Endodermal cell (in vitro differentiated cells): Measurements from ENCODE around the gene OGFOD2. TPM values are rescaled to one million over a fixed set of nuclear protein-coding genes. Genes with fewer than 3 reads are reported as not detected.

ENCODE experiments used
- DNase-seq: peaks from one replicate; pipeline ENCODE4 v3.0.0-alpha.2; 2017
- H3K27ac ChIP-seq: 2 replicates; pipeline ENCODE4 v1.5.1; 2013; ENCODE audit warnings: mild to moderate bottlenecking, low read depth, low read length, moderate library complexity
- H3K27me3 ChIP-seq: 2 replicates; pipeline ENCODE4 v1.6.1; 2013; ENCODE audit warnings: mild to moderate bottlenecking, low read length, moderate library complexity; ENCODE audit not compliant: insufficient read depth, control insufficient read depth, poor library complexity, severe bottlenecking
- H3K36me3 ChIP-seq: 2 replicates; pipeline ENCODE4 v1.7.0; 2013; ENCODE audit warnings: mild to moderate bottlenecking, low read length, moderate library complexity; ENCODE audit not compliant: control insufficient read depth, insufficient read depth
- H3K4me1 ChIP-seq: one replicate; pipeline ENCODE4 v1.7.0; 2013; ENCODE audit warnings: low read length; ENCODE audit not compliant: control insufficient read depth, insufficient read depth
- H3K4me3 ChIP-seq: 2 replicates; pipeline ENCODE4 v1.5.1; 2013; ENCODE audit warnings: mild to moderate bottlenecking, low read length, moderate library complexity
- H3K9ac ChIP-seq: 2 replicates; pipeline ENCODE4 v1.6.1; 2013; ENCODE audit warnings: mild to moderate bottlenecking, low read length, moderate library complexity; ENCODE audit not compliant: poor library complexity, severe bottlenecking; ENCODE audit errors: extremely low read depth
- H3K9me3 ChIP-seq: 2 replicates; pipeline ENCODE4 v1.6.1; 2013; ENCODE audit warnings: mild to moderate bottlenecking, low read length, moderate library complexity; ENCODE audit not compliant: control insufficient read depth
- H3K27ac Mint-ChIP-seq: 2 replicates; pipeline ENCODE4 v1.8.0; 2020; ENCODE audit warnings: mixed read lengths
- H3K27me3 Mint-ChIP-seq: 2 replicates; pipeline ENCODE4 v1.8.0; 2021; ENCODE audit warnings: mild to moderate bottlenecking, mixed read lengths; ENCODE audit not compliant: insufficient read depth
- H3K36me3 Mint-ChIP-seq: 2 replicates; pipeline ENCODE4 v1.8.0; 2020; ENCODE audit warnings: low read depth, mixed read lengths
- H3K4me1 Mint-ChIP-seq: 2 replicates; pipeline ENCODE4 v1.8.0; 2020; ENCODE audit warnings: mixed read lengths
- H3K4me3 Mint-ChIP-seq: 2 replicates; pipeline ENCODE4 v1.8.0; 2020; ENCODE audit warnings: mild to moderate bottlenecking, moderate library complexity, mixed read lengths
- H3K9me3 Mint-ChIP-seq: 2 replicates; pipeline ENCODE4 v1.8.0; 2020; ENCODE audit warnings: mild to moderate bottlenecking, mixed read lengths
- WGBS, 2 experiments: methylation state at CpG; one replicate each; pipeline versions ENCODE4 v1.1.5 to v1.1.7; 2013; ENCODE audit warnings: missing lambda C conversion rate in 2 of 2, mixed read lengths in 1 of 2; ENCODE audit not compliant: insufficient coverage in 1 of 2, insufficient read length in 1 of 2; 5-methylcytosine and 5-hydroxymethylcytosine counted together
- total RNA-seq, 2 donors: library from RNA; stranded (reverse); fragmentation: NEBNext Ultra II Directional in 1 of 2; extraction: Animal tissue kit (Norgen Biotek cat#: 25700) in 1 of 2; gene quantifications; 2 replicates in 1 of 2; 3 replicates in 1 of 2; pipeline ENCODE4 v1.2.1, GENCODE V29; 2021
- TF ChIP-seq, protein P1 (sequence below): fragments of 200-600 bp; sonication (generic); conservative IDR thresholded peaks from 2 replicates; pipeline ENCODE4 v1.5.0; 2021; ENCODE audit warnings: antibody characterized with exemption, mild to moderate bottlenecking

OGFOD2 gene
- total RNA-seq, 2 donors from 2014 or later: 17.5 to 19.9 TPM

DNA sequence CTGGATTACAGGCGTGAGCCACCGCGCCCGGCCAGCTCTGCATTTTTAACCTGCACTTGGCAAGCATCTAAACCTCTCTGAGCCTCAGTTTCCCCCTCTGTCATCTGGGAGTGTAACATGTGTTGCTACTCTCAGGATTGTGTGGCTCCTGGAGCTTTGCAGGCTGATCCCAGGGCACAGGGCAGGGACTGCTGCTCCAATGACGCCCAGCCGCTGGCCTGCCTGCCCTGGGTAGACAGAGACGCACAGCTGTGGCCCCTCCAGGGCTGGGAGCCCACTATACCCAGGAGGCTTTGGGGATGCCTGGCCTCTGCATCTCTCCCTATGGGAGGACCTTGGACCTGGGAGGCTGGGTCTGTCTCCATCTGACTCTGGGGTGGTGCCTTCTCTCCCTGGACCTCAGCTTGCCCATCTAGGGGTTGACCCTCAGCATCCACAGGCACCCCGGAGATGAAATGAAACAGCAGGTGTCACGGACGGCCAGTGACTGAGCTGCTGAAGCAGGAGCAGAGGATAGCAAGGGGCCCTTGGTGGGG is 19.2 kb downstream of the OGFOD2 start:
- Mint-ChIP-seq H3K4me1 (no peaks in the 10 kb centered on the region), H3K36me3 (no peaks in the 10 kb centered on the region), H3K9me3 (no peaks in the 10 kb centered on the region), H3K4me3 (no peak overlapping the region), H3K27ac (no peak overlapping the region), H3K27me3 (no peaks in the 10 kb centered on the region)
- Histone ChIP-seq H3K36me3 (no peaks in the 10 kb centered on the region), H3K4me3 (no peak overlapping the region), H3K27me3 (no peaks in the 10 kb centered on the region), H3K27ac (no peak overlapping the region), H3K4me1 (no peaks in the 10 kb centered on the region), H3K9ac (no peak overlapping the region), H3K9me3 (no peaks in the 10 kb centered on the region)
- TF ChIP-seq, protein P1, sequence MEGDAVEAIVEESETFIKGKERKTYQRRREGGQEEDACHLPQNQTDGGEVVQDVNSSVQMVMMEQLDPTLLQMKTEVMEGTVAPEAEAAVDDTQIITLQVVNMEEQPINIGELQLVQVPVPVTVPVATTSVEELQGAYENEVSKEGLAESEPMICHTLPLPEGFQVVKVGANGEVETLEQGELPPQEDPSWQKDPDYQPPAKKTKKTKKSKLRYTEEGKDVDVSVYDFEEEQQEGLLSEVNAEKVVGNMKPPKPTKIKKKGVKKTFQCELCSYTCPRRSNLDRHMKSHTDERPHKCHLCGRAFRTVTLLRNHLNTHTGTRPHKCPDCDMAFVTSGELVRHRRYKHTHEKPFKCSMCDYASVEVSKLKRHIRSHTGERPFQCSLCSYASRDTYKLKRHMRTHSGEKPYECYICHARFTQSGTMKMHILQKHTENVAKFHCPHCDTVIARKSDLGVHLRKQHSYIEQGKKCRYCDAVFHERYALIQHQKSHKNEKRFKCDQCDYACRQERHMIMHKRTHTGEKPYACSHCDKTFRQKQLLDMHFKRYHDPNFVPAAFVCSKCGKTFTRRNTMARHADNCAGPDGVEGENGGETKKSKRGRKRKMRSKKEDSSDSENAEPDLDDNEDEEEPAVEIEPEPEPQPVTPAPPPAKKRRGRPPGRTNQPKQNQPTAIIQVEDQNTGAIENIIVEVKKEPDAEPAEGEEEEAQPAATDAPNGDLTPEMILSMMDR: no peak
- WGBS, 2 experiments: 94 to 97% methylated on average over 7 to 10 of the region's 10 CpGs
- no peak for DNase-seq

GRCh38 chr12:122994781-122995502 is 19.9 kb downstream of the OGFOD2 start:
- Histone ChIP-seq H3K9ac (no peak overlapping the region), H3K27me3 (no peaks in the 10 kb centered on the region), H3K27ac (no peak overlapping the region), H3K36me3 (no peaks in the 10 kb centered on the region), H3K4me1 (no peaks in the 10 kb centered on the region), H3K4me3 (no peak overlapping the region), H3K9me3 (no peaks in the 10 kb centered on the region)
- no peaks in the 10 kb centered on the region for H3K27me3 Mint-ChIP-seq
- no peak for DNase-seq
- no peak overlapping the region for H3K27ac Mint-ChIP-seq
- H3K9me3 Mint-ChIP-seq: no peaks in the 10 kb centered on the region
- H3K4me3 Mint-ChIP-seq: no peak overlapping the region
- H3K4me1 Mint-ChIP-seq: no peaks in the 10 kb centered on the region
- no peaks in the 10 kb centered on the region for H3K36me3 Mint-ChIP-seq
- TF ChIP-seq, protein P1: no peak
- 93% methylated on average over 11 to 13 of the region's 13 CpGs for WGBS, 2 experiments

GRCh38 chr12:122995503-122996187 is 20.6 kb downstream of the OGFOD2 start:
- DNase-seq: no peak
- no peak overlapping the region for H3K27ac Mint-ChIP-seq

More at GRCh38 chr12:122995503-122996187, 20.6 kb downstream of the OGFOD2 start:
- Histone ChIP-seq H3K9me3 (no peaks in the 10 kb centered on the region), H3K27ac (no peak overlapping the region), H3K36me3 (no peaks in the 10 kb centered on the region), H3K4me1 (no peaks in the 10 kb centered on the region), H3K27me3 (no peaks in the 10 kb centered on the region), H3K4me3 (no peak overlapping the region), H3K9ac (no peak overlapping the region)
- TF ChIP-seq, protein P1: no peak
- H3K9me3 Mint-ChIP-seq: no peaks in the 10 kb centered on the region
- no peaks in the 10 kb centered on the region for H3K4me1 Mint-ChIP-seq
- no peaks in the 10 kb centered on the region for H3K27me3 Mint-ChIP-seq
- WGBS, 2 experiments: 93% methylated on average over 8 to 20 of the region's 20 CpGs
- no peak overlapping the region for H3K4me3 Mint-ChIP-seq
- H3K36me3 Mint-ChIP-seq: peaks cover 3% of the 10 kb centered on the region
